ENCODE results near the gene ZSCAN5A. TPM values are rescaled to one million over a fixed set of nuclear protein-coding genes. Genes with fewer than 3 reads are reported as not detected.
"Not testable (repeated sequence)": the region's sequence is repeated elsewhere in the genome, so short reads cannot be mapped to it uniquely, and the experiment has no call there.

Gene ZSCAN5A
- total RNA-seq, 4 donors from 2014 or later: 7.4 to 22.1 (median 17.7) TPM

DNA sequence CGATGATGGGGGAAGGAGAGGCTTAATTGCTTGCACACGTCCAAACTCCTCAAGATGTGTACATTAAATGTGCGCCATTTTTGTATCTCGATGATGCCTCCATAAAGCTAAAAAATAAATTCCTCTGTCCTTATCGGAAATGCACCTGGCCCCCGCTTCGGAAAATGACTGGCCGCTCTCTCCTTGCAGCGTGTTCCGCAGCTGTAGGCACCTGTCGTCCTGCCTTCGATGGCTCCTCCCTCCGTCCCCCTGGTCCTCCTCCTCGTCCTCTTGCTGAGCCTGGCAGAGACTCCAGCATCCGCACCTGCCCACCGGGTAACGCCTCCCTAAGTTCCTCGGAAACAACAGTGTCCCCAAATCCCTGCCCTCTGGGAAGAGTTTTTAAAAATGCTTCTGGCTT is 137.8 kb downstream of the ZSCAN5A start:
- no peaks in the 10 kb centered on the region for H3K36me3 ChIP-seq
- no peaks in the 10 kb centered on the region for H3K27me3 ChIP-seq
- no peak overlapping the region for H3K4me3 ChIP-seq (replicated peaks in 1 of 3)
- WGBS, 2 donors: 74 to 79% methylated on average over 18 of the region's 18 CpGs
- no peak for TF ChIP-seq POLR2A (IDR thresholded peaks at IDR 0.05)
- TF ChIP-seq, protein P1, sequence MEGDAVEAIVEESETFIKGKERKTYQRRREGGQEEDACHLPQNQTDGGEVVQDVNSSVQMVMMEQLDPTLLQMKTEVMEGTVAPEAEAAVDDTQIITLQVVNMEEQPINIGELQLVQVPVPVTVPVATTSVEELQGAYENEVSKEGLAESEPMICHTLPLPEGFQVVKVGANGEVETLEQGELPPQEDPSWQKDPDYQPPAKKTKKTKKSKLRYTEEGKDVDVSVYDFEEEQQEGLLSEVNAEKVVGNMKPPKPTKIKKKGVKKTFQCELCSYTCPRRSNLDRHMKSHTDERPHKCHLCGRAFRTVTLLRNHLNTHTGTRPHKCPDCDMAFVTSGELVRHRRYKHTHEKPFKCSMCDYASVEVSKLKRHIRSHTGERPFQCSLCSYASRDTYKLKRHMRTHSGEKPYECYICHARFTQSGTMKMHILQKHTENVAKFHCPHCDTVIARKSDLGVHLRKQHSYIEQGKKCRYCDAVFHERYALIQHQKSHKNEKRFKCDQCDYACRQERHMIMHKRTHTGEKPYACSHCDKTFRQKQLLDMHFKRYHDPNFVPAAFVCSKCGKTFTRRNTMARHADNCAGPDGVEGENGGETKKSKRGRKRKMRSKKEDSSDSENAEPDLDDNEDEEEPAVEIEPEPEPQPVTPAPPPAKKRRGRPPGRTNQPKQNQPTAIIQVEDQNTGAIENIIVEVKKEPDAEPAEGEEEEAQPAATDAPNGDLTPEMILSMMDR (IDR thresholded peaks at IDR 0.05): no peak
- no peaks in the 10 kb centered on the region for H3K9me3 ChIP-seq
- intact Hi-C loops (cut with DNase I): no loop called here
- H3K27ac ChIP-seq: no peak overlapping the region
- DNase-seq: no peak
- H3K4me1 ChIP-seq: no peaks in the 10 kb centered on the region

DNA sequence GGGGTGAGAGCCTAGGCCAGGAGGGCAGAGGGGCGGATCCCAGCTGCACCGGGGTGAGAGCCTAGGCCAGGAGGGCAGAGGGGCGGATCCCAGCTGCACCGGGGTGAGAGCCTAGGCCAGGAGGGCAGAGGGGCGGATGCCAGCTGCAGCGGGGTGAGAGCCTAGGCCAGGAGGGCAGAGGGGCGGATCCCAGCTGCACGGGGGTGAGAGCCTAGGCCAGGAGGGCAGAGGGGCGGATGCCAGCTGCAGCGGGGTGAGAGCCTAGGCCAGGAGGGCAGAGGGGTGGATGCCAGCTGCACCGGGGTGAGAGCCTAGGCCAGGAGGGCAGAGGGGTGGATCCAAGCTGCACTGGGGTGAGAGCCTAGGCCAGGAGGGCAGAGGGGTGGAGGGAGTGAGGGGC is 138.3 kb downstream of the ZSCAN5A start:
- 83% methylated on average over 3 of the region's 11 CpGs; no CpG with 5 or more reads in 1 of the 2 donors for WGBS, 2 donors
- H3K36me3 ChIP-seq; H3K27ac ChIP-seq; H3K9me3 ChIP-seq; intact Hi-C loops (cut with DNase I); H3K4me1 ChIP-seq; H3K27me3 ChIP-seq; DNase-seq; H3K4me3 ChIP-seq (replicated peaks in 1 of 3): not testable (repeated sequence)

GRCh38 chr19:56175861-56176307 is 138.8 kb downstream of the ZSCAN5A start, which contains the start of gene GALP:
TSS of gene GALP (plus strand) at chr19:56176008. CDS start at chr19:56177109, 1,101 bp downstream.
- DNase-seq; H3K4me3 ChIP-seq (replicated peaks in 1 of 3); H3K36me3 ChIP-seq; H3K4me1 ChIP-seq; intact Hi-C loops (cut with DNase I); H3K27ac ChIP-seq; H3K27me3 ChIP-seq; H3K9me3 ChIP-seq: not testable (repeated sequence)
- 23 to 48% methylated on average over 6 to 14 of the region's 15 CpGs for WGBS, 2 donors

GRCh38 chr19:56174550-56174949 is 140.1 kb downstream of the ZSCAN5A start:
- Histone ChIP-seq H3K27ac (no peak overlapping the region), H3K36me3 (no peaks in the 10 kb centered on the region), H3K9me3 (no peaks in the 10 kb centered on the region), H3K4me3 (replicated peaks in 1 of 3) (no peak overlapping the region), H3K4me1 (peaks cover 3 to 10% of the 10 kb centered on the region in 2 donors), H3K27me3 (no peaks in the 10 kb centered on the region)
- 42 to 67% methylated on average over 11 of the region's 11 CpGs for WGBS, 2 donors
- TF ChIP-seq, protein P1 (IDR thresholded peaks at IDR 0.05): no peak
- no peak for TF ChIP-seq POLR2A (IDR thresholded peaks at IDR 0.05)
- intact Hi-C loops (cut with DNase I): loop anchor here (5.0 kb wide), 2 partner anchors 72 to 97 kb away; no protein-coding TSS in a partner anchor
- DNase-seq: no peak

GRCh38 chr19:56174086-56174485 is 140.6 kb downstream of the ZSCAN5A start:
- Histone ChIP-seq H3K27ac (no peak overlapping the region), H3K4me3 (replicated peaks in 1 of 3) (no peak overlapping the region), H3K36me3 (no peaks in the 10 kb centered on the region), H3K4me1 (peaks cover 3 to 10% of the 10 kb centered on the region in 2 donors), H3K27me3 (no peaks in the 10 kb centered on the region), H3K9me3 (no peaks in the 10 kb centered on the region)
- intact Hi-C loops (cut with DNase I): loop anchor here (5.0 kb wide), 2 partner anchors 72 to 97 kb away; no protein-coding TSS in a partner anchor
- no peak for DNase-seq
- 19 to 21% methylated on average over 9 of the region's 9 CpGs for WGBS, 2 donors
- TF ChIP-seq POLR2A (IDR thresholded peaks at IDR 0.05): no peak
- TF ChIP-seq, protein P1 (IDR thresholded peaks at IDR 0.05): no peak

Small RNAs within 50 kb of the gene (small RNA-seq; reads per million reads assigned to genes)
- not detected for gene RF00019

Other genes with a start within 250 kb of the ZSCAN5A start
- gene ZNF787, start 193.5 kb downstream of the ZSCAN5A start, total RNA-seq: 10 to 100 TPM in 3 of 4 donors, 1 to 10 TPM in 1; 7.8 to 21.3 (median 14.2) TPM
- 10 to 100 TPM; 35.1 to 53.0 (median 45.5) TPM for gene ZNF444, start 173.6 kb downstream of the ZSCAN5A start, total RNA-seq
- gene GALP, start 138.8 kb downstream of the ZSCAN5A start, total RNA-seq: not detected
- not detected for gene ZSCAN5B, start 117.1 kb downstream of the ZSCAN5A start, total RNA-seq
- not detected for gene ZSCAN5C, start 112.6 kb downstream of the ZSCAN5A start, total RNA-seq
- 1 to 10 TPM in 1 of 4 donors, not detected in 3; 2.0 TPM for gene EDDM13, start 42.1 kb downstream of the ZSCAN5A start, total RNA-seq
- gene ZNF582, start 78.7 kb upstream of the ZSCAN5A start, total RNA-seq: 10 to 100 TPM in 3 of 4 donors, 1 to 10 TPM in 1; 4.9 to 19.6 (median 10.9) TPM
- 10 to 100 TPM in 2 of 4 donors, 1 to 10 TPM in 2; 6.5 to 22.8 (median 10.2) TPM for gene ZNF583, start 89.5 kb upstream of the ZSCAN5A start, total RNA-seq
- gene ZNF667, start 162.5 kb upstream of the ZSCAN5A start, total RNA-seq: 10 to 100 TPM in 3 of 4 donors, 1 to 10 TPM in 1; 8.6 to 22.2 (median 15.8) TPM
- 10 to 100 TPM in 1 of 4 donors, 1 to 10 TPM in 3; 8.5 to 10.8 (median 9.1) TPM for gene ZNF471, start 193.0 kb upstream of the ZSCAN5A start, total RNA-seq
- gene ZFP28, start 224.1 kb upstream of the ZSCAN5A start, total RNA-seq: 1 to 10 TPM; 6.6 to 9.8 (median 9.5) TPM